HCT116 (cell line): ENCODE measurements around the gene IL17REL.

Experiments
- SP1 ChIP-seq: IDR thresholded peaks from 2 replicates; pipeline ENCODE4 v1.6.1; 2012; ENCODE audit warnings: low read depth
- TF ChIP-seq, protein P1 (sequence below): IDR thresholded peaks from 2 replicates; pipeline ENCODE4 v1.6.1; 2012; ENCODE audit warnings: low read depth

DNA sequence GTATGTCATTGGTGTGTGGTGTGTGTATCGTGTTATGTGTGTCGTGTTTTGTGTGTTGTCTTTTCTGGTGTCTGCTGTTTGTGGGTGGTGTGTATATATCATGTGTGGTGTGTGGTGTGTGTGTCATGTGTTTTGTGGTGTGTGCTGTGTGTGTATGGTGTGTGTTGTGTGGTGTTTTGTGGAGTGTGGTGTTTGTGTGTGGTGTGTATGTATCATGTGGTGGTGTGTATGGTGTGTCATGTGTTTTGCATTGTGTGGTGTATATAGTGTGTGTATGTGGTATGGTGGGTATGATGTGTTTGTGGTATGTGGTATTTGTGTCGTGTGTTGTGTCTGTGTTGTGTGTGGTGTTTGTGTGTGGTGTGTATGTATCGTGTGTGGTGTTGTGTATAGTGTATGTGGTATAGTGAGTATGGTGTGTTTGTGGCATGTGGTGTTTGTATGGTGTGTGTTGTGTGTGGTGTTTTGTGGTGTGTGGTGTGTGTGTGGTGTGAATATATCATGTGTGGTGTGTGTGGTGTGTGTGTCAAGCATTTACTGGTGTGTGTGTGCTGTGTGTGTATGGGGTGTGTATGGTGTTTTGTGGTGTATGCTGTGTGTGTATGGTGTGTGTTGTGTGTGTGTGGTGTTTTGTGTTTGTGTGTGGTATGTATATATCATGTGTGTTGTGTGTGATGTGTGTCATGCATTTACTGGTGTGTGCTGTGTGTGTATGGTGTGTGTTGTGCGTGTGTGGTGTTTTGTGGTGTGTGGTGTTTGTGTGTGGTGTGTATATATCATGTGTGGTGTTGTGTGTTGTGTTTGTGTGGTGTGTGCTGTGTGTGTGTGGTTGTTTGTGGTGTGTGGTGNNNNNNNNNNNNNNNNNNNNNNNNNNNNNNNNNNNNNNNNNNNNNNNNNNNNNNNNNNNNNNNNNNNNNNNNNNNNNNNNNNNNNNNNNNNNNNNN is 39.3 kb downstream of the IL17REL start:
- TF ChIP-seq, protein P1, sequence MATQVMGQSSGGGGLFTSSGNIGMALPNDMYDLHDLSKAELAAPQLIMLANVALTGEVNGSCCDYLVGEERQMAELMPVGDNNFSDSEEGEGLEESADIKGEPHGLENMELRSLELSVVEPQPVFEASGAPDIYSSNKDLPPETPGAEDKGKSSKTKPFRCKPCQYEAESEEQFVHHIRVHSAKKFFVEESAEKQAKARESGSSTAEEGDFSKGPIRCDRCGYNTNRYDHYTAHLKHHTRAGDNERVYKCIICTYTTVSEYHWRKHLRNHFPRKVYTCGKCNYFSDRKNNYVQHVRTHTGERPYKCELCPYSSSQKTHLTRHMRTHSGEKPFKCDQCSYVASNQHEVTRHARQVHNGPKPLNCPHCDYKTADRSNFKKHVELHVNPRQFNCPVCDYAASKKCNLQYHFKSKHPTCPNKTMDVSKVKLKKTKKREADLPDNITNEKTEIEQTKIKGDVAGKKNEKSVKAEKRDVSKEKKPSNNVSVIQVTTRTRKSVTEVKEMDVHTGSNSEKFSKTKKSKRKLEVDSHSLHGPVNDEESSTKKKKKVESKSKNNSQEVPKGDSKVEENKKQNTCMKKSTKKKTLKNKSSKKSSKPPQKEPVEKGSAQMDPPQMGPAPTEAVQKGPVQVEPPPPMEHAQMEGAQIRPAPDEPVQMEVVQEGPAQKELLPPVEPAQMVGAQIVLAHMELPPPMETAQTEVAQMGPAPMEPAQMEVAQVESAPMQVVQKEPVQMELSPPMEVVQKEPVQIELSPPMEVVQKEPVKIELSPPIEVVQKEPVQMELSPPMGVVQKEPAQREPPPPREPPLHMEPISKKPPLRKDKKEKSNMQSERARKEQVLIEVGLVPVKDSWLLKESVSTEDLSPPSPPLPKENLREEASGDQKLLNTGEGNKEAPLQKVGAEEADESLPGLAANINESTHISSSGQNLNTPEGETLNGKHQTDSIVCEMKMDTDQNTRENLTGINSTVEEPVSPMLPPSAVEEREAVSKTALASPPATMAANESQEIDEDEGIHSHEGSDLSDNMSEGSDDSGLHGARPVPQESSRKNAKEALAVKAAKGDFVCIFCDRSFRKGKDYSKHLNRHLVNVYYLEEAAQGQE: no peak
- no peak for TF ChIP-seq SP1
